ENCODE results near the gene NDUFB8. TPM values are rescaled to one million over a fixed set of nuclear protein-coding genes. Genes with fewer than 3 reads are reported as not detected.

Gene NDUFB8
- total RNA-seq, 4 donors from 2014 or later: 70.3 to 265 (median 137) TPM

- in situ Hi-C loops (cut with MboI; ENCODE audit: low pct_ligation_motif_present in 1 of 4, low pct_unique_long_range_greater_than_20kb in 1 of 4, low sequenced_read_pairs in 3 of 4): loop anchor here in 3 of 4 donors (10.0 to 25.0 kb wide), 2 partner anchors 300 to 313 kb away; no protein-coding TSS in a partner anchor
- peaks cover 55% of the 10 kb centered on the region for H3K27me3 ChIP-seq
- DNase-seq: peak; percentile 75
- intact Hi-C loops (cut with DNase I; ENCODE audit: low total_unique reads): loop anchor here (10.0 kb wide), 1 partner anchor 183 kb away; the partner anchor contains the start of gene PAX2
- no peak for TF ChIP-seq POLR2A (IDR thresholded peaks at IDR 0.05)
- no peak for TF ChIP-seq EP300 (IDR thresholded peaks at IDR 0.05; ENCODE audit: low read depth)
- TF ChIP-seq, protein P1, sequence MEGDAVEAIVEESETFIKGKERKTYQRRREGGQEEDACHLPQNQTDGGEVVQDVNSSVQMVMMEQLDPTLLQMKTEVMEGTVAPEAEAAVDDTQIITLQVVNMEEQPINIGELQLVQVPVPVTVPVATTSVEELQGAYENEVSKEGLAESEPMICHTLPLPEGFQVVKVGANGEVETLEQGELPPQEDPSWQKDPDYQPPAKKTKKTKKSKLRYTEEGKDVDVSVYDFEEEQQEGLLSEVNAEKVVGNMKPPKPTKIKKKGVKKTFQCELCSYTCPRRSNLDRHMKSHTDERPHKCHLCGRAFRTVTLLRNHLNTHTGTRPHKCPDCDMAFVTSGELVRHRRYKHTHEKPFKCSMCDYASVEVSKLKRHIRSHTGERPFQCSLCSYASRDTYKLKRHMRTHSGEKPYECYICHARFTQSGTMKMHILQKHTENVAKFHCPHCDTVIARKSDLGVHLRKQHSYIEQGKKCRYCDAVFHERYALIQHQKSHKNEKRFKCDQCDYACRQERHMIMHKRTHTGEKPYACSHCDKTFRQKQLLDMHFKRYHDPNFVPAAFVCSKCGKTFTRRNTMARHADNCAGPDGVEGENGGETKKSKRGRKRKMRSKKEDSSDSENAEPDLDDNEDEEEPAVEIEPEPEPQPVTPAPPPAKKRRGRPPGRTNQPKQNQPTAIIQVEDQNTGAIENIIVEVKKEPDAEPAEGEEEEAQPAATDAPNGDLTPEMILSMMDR (IDR thresholded peaks at IDR 0.05): peak; percentile 72 to 98 (median 92)
- TF ChIP-seq POLR2AphosphoS5 (IDR thresholded peaks at IDR 0.05): no peak
- H3K27ac ChIP-seq: no peak overlapping the region
- H3K4me1 ChIP-seq: peaks cover 0 to 14% (median 8%) of the 10 kb centered on the region in 4 donors
- 14% methylated on average over 59 of the region's 62 CpGs; no CpG with 5 or more reads in 1 of the 2 donors for WGBS, 2 donors (ENCODE audit: low coverage in 1 of 2)
- H3K9me3 ChIP-seq: no peaks in the 10 kb centered on the region
- H3K4me3 ChIP-seq: peak overlapping the region in 1 of 4 donors; percentile 11
- H3K36me3 ChIP-seq: no peaks in the 10 kb centered on the region
Measured at GRCh38 chr10:100562008-100562672, 32.5 kb upstream of the NDUFB8 start.

DNA sequence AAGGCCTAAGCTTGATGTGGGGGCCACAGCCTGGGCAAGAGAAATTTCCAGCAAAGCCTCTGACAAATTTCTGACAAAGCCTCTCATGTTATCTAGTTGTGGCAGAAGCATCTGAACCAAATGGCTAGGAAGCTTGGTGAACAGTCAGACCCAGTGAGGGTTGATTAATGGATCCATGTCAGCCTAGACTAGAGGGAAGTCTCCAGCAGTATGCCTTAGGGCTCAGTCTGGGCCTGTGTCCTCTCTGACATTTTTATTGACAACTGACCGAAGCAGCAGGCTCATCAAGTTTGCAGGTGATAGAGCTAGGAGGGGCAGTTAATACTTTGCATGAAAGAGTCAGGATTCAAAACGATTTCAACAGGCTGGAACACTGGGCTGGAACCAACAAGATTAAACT lies 31.3 kb upstream of the NDUFB8 start:
- TF ChIP-seq POLR2AphosphoS5 (IDR thresholded peaks at IDR 0.05) (no peak), POLR2A (IDR thresholded peaks at IDR 0.05) (no peak), EP300 (IDR thresholded peaks at IDR 0.05; ENCODE audit: low read depth) (no peak)
- TF ChIP-seq, protein P1 (IDR thresholded peaks at IDR 0.05): no peak
- peaks cover 44% of the 10 kb centered on the region for H3K27me3 ChIP-seq
- H3K4me3 ChIP-seq: no peak overlapping the region
- DNase-seq: no peak
- H3K27ac ChIP-seq: no peak overlapping the region
- H3K4me1 ChIP-seq: peaks cover 0 to 14% (median 8%) of the 10 kb centered on the region in 4 donors
- H3K36me3 ChIP-seq: no peaks in the 10 kb centered on the region
- H3K9me3 ChIP-seq: no peaks in the 10 kb centered on the region
- WGBS, 2 donors (ENCODE audit: low coverage in 1 of 2): 49 to 63% methylated on average over 2 of the region's 2 CpGs
- intact Hi-C loops (cut with DNase I; ENCODE audit: low total_unique reads) (loop anchor here (10.0 kb wide), 1 partner anchor 184 kb away; the partner anchor contains the start of gene PAX2), in situ Hi-C loops (cut with MboI; ENCODE audit: low pct_ligation_motif_present in 1 of 4, low pct_unique_long_range_greater_than_20kb in 1 of 4, low sequenced_read_pairs in 3 of 4) (loop anchor here in 3 of 4 donors (10.0 to 25.0 kb wide), 2 partner anchors 301 to 314 kb away; no protein-coding TSS in a partner anchor)

GRCh38 chr10:100560248-100560647 lies 30.6 kb upstream of the NDUFB8 start:
- Histone ChIP-seq H3K36me3 (no peaks in the 10 kb centered on the region), H3K27ac (no peak overlapping the region), H3K27me3 (peaks cover 38% of the 10 kb centered on the region), H3K4me1 (peaks cover 0 to 17% (median 8%) of the 10 kb centered on the region in 4 donors), H3K9me3 (no peaks in the 10 kb centered on the region), H3K4me3 (no peak overlapping the region)
- TF ChIP-seq POLR2AphosphoS5 (IDR thresholded peaks at IDR 0.05) (no peak), POLR2A (IDR thresholded peaks at IDR 0.05) (no peak), EP300 (IDR thresholded peaks at IDR 0.05; ENCODE audit: low read depth) (no peak)
- TF ChIP-seq, protein P1 (IDR thresholded peaks at IDR 0.05): no peak
- no peak for DNase-seq
- intact Hi-C loops (cut with DNase I; ENCODE audit: low total_unique reads) (loop anchor here (10.0 kb wide), 1 partner anchor 185 kb away; the partner anchor contains the start of gene PAX2), in situ Hi-C loops (cut with MboI; ENCODE audit: low pct_ligation_motif_present in 1 of 4, low pct_unique_long_range_greater_than_20kb in 1 of 4, low sequenced_read_pairs in 3 of 4) (loop anchor here in 3 of 4 donors (10.0 to 25.0 kb wide), 2 partner anchors 302 to 315 kb away; no protein-coding TSS in a partner anchor)
- WGBS, 2 donors (ENCODE audit: low coverage in 1 of 2): 100% methylated on average over 1 of the region's 1 CpG; no CpG with 5 or more reads in 1 of the 2 donors

DNA sequence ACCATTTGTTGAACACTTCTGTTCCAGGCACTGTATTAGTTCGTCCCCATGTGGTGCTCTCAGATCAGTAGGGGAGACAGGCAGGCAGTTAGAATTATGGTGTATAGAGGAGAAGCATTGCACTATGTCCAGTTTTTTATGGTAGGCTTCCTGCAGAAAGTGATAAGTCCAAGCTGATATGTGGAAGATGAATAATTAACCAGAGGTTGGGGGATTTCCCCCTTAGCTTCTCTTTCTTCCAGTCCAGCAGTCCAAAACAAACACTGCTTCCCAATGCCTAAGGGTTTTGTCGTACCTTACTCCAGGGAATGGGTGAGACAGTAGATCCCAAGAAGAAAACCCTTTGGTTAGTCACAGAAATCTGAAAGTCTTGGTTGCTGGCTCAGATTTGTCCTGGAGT lies 25.2 kb upstream of the NDUFB8 start:
- intact Hi-C loops (cut with DNase I; ENCODE audit: low total_unique reads): no loop called here
- 39 to 50% methylated on average over 2 of the region's 2 CpGs for WGBS, 2 donors (ENCODE audit: low coverage in 1 of 2)
- Histone ChIP-seq H3K36me3 (peaks cover 0 to 9% (median 2%) of the 10 kb centered on the region in 4 donors), H3K27ac (no peak overlapping the region), H3K9me3 (no peaks in the 10 kb centered on the region), H3K27me3 (no peaks in the 10 kb centered on the region), H3K4me1 (peaks cover 0 to 17% (median 4%) of the 10 kb centered on the region in 4 donors), H3K4me3 (no peak overlapping the region)
- in situ Hi-C loops (cut with MboI; ENCODE audit: low pct_ligation_motif_present in 1 of 4, low pct_unique_long_range_greater_than_20kb in 1 of 4, low sequenced_read_pairs in 3 of 4): loop anchor here in 1 of 4 donors (25.0 kb wide), 1 partner anchor 307 kb away; no protein-coding TSS in a partner anchor
- TF ChIP-seq POLR2AphosphoS5 (IDR thresholded peaks at IDR 0.05) (no peak), POLR2A (IDR thresholded peaks at IDR 0.05) (no peak), EP300 (IDR thresholded peaks at IDR 0.05; ENCODE audit: low read depth) (no peak)
- TF ChIP-seq, protein P1 (IDR thresholded peaks at IDR 0.05): no peak
- no peak for DNase-seq

Data from transverse colon (tissue), 4 donors.